Liver (tissue), 9 donors: ENCODE results near the gene CLRN3. TPM values are rescaled to one million over a fixed set of nuclear protein-coding genes. Genes with fewer than 3 reads are reported as not detected.

ENCODE experiments used
- DNase-seq: peaks from one replicate; pipeline ENCODE4 v3.0.0-alpha.2; 2017; ENCODE audit warnings: low spot score
- H3K27ac ChIP-seq, 2 donors: one replicate each; pipeline ENCODE4 v1.7.0; 2013; ENCODE audit warnings: inconsistent platforms in 2 of 2, low read length in 2 of 2, control low read depth in 1 of 2, low read depth in 1 of 2, mild to moderate bottlenecking in 1 of 2
- H3K27me3 ChIP-seq, 4 donors: one replicate each; pipeline versions ENCODE4 v1.6.1 to v1.7.0; 2013; ENCODE audit warnings: low read length in 3 of 4, inconsistent platforms in 1 of 4, mild to moderate bottlenecking in 1 of 4, moderate library complexity in 1 of 4; ENCODE audit not compliant: control insufficient read depth in 4 of 4, insufficient read depth in 4 of 4
- H3K36me3 ChIP-seq, 4 donors: one replicate each; pipeline versions ENCODE4 v1.6.1 to v1.7.0; 2013; ENCODE audit warnings: low read length in 3 of 4, mild to moderate bottlenecking in 3 of 4, low read depth in 1 of 4, moderate library complexity in 1 of 4; ENCODE audit not compliant: control insufficient read depth in 4 of 4, insufficient read depth in 3 of 4
- H3K4me1 ChIP-seq, 4 donors: one replicate each; pipeline versions ENCODE4 v1.6.1 to v1.7.0; 2013; ENCODE audit warnings: low read length in 3 of 4, mild to moderate bottlenecking in 3 of 4, moderate library complexity in 1 of 4; ENCODE audit not compliant: control insufficient read depth in 4 of 4, insufficient read depth in 4 of 4
- H3K4me3 ChIP-seq, 3 donors: one replicate each; pipeline versions ENCODE4 v1.6.1 to v1.7.0; 2013; ENCODE audit warnings: low read length in 3 of 3, control low read depth in 1 of 3, low read depth in 1 of 3, mild to moderate bottlenecking in 1 of 3
- H3K9ac ChIP-seq, 2 donors: one replicate each; pipeline ENCODE4 v1.7.0; 2013; ENCODE audit warnings: low read length in 2 of 2, mild to moderate bottlenecking in 2 of 2, moderate library complexity in 2 of 2, control low read depth in 1 of 2, low read depth in 1 of 2
- H3K9me3 ChIP-seq, 4 donors: one replicate each; pipeline versions ENCODE4 v1.6.1 to v1.7.0; 2013; ENCODE audit warnings: low read length in 3 of 4; ENCODE audit not compliant: control insufficient read depth in 4 of 4
- ATF3 ChIP-seq: IDR thresholded peaks from 2 replicates; pipeline ENCODE4 v1.6.1; 2016; ENCODE audit warnings: antibody characterized with exemption
- CTCF ChIP-seq: fragments of 150-350 bp; IDR thresholded peaks from 2 replicates; pipeline ENCODE4 v1.5.1; 2017; ENCODE audit warnings: improper control_type of control experiment, low read depth, low read length; ENCODE audit not compliant: missing input control
- EGR1 ChIP-seq, 2 donors: IDR thresholded peaks; 2 replicates each; pipeline ENCODE4 v1.6.1; 2016 to 2018; ENCODE audit warnings: antibody characterized with exemption in 2 of 2, low read depth in 2 of 2
- FOXA1 ChIP-seq: IDR thresholded peaks from 2 replicates; pipeline ENCODE4 v1.6.1; 2016; ENCODE audit warnings: antibody characterized with exemption
- FOXA2 ChIP-seq: IDR thresholded peaks from 2 replicates; pipeline ENCODE4 v1.6.1; 2016; ENCODE audit warnings: antibody characterized with exemption
- GABPA ChIP-seq, 2 donors: IDR thresholded peaks in 1 of 2; conservative IDR thresholded peaks in 1 of 2; 2 replicates each; pipeline ENCODE4 v1.6.1; 2016; ENCODE audit warnings: antibody characterized with exemption in 2 of 2, mild to moderate bottlenecking in 1 of 2, moderate library complexity in 1 of 2
- HNF4A ChIP-seq, 2 donors: conservative IDR thresholded peaks; 2 replicates each; pipeline ENCODE4 v1.6.1; 2016; ENCODE audit warnings: antibody characterized with exemption in 2 of 2, mild to moderate bottlenecking in 2 of 2
- HNF4G ChIP-seq: IDR thresholded peaks from 2 replicates; pipeline ENCODE4 v1.6.1; 2016; ENCODE audit warnings: antibody characterized with exemption
- JUND ChIP-seq, 2 donors: IDR thresholded peaks; 2 replicates each; pipeline ENCODE4 v1.6.1; 2016; ENCODE audit warnings: antibody characterized with exemption in 2 of 2
- MAX ChIP-seq: IDR thresholded peaks from 2 replicates; pipeline ENCODE4 v1.6.1; 2016; ENCODE audit warnings: antibody characterized with exemption
- NR2F2 ChIP-seq: IDR thresholded peaks from 2 replicates; pipeline ENCODE4 v1.6.1; 2016; ENCODE audit warnings: antibody characterized with exemption
- RAD21 ChIP-seq, 2 donors: IDR thresholded peaks; 2 replicates each; pipeline ENCODE4 v1.6.1; 2016; ENCODE audit warnings: antibody characterized with exemption in 2 of 2, mild to moderate bottlenecking in 2 of 2
- REST ChIP-seq: IDR thresholded peaks from 2 replicates; pipeline ENCODE4 v1.6.1; 2016; ENCODE audit warnings: antibody characterized with exemption, mild to moderate bottlenecking
- RXRA ChIP-seq, 2 donors: IDR thresholded peaks; 2 replicates each; pipeline ENCODE4 v1.6.1; 2017 to 2018; ENCODE audit warnings: antibody characterized with exemption in 2 of 2, mild to moderate bottlenecking in 1 of 2
- SP1 ChIP-seq: IDR thresholded peaks from 2 replicates; pipeline ENCODE4 v1.6.1; 2018; ENCODE audit warnings: antibody characterized with exemption, mild to moderate bottlenecking
- TAF1 ChIP-seq: conservative IDR thresholded peaks from 2 replicates; pipeline ENCODE4 v1.6.1; 2016; ENCODE audit warnings: antibody characterized with exemption, mild to moderate bottlenecking
- YY1 ChIP-seq: IDR thresholded peaks from 2 replicates; pipeline ENCODE4 v1.6.1; 2016; ENCODE audit warnings: antibody characterized with exemption, mild to moderate bottlenecking
- ZBTB33 ChIP-seq: IDR thresholded peaks from 2 replicates; pipeline ENCODE4 v1.6.1; 2016; ENCODE audit warnings: antibody characterized with exemption
- WGBS: extraction: QIAGEN DNeasy Blood & Tissue Kit; methylation state at CpG from one replicate; pipeline ENCODE4 v1.1.7; 2013; 5-methylcytosine and 5-hydroxymethylcytosine counted together
- polyA plus RNA-seq, 2 donors: library from polyadenylated mRNA; stranded (reverse) in 1 of 2; unstranded in 1 of 2; fragments of 200-250 nt in 1 of 2; fragments of >200 nt in 1 of 2; fragmentation: Nextera tagmentation in 1 of 2; extraction: Ambion mirVana in 1 of 2; gene quantifications; one replicate each; pipeline versions ENCODE4 v1.2.1 to v1.2.3, GENCODE V29; 2013 to 2015
- total RNA-seq, 2 donors: library from RNA; depleted of rRNA; stranded (reverse); fragments of >200 nt; gene quantifications; one replicate each; pipeline ENCODE4 v1.2.3, GENCODE V29; 2014
- donor health status: healthy.
- donor health status: healthy.
- donor health status: healthy.
- donor health status: healthy.
- donor health status: healthy.

Gene CLRN3
- total and polyA plus RNA-seq, 4 donors = 0.33 to 16.9 (median 6.9) TPM

GRCh38 chr10:127934383-127934782, 41.6 kb upstream of the CLRN3 start:
- TF ChIP-seq NR2F2 (no peak), RXRA (IDR thresholded peaks at IDR 0.05) (no peak), SP1 (no peak), CTCF (no peak), RAD21 (IDR thresholded peaks at IDR 0.05) (no peak), MAX (no peak), ATF3 (no peak), EGR1 (IDR thresholded peaks at IDR 0.05; ENCODE audit: low read depth in 2 of 2) (no peak), TAF1 (no peak), REST (no peak), HNF4A (conservative IDR thresholded peaks at IDR 0.05) (no peak), GABPA (IDR thresholded peaks at IDR 0.05 in 1 of 2, conservative IDR thresholded peaks at IDR 0.05 in 1 of 2) (no peak), FOXA1 (no peak), YY1 (no peak), JUND (IDR thresholded peaks at IDR 0.05) (no peak), HNF4G (no peak), FOXA2 (no peak), ZBTB33 (no peak)
- Histone ChIP-seq H3K27me3 (peaks cover 0 to 3% (median 0%) of the 10 kb centered on the region in 4 donors), H3K4me3 (no peak overlapping the region), H3K9ac (no peak overlapping the region), H3K36me3 (no peaks in the 10 kb centered on the region), H3K27ac (no peak overlapping the region), H3K4me1 (no peaks in the 10 kb centered on the region), H3K9me3 (peaks cover 0 to 5% (median 2%) of the 10 kb centered on the region in 4 donors)
- WGBS = 91% methylated on average over 14 of the region's 14 CpGs
- DNase-seq = no peak
